ENCODE measurements around the gene PACSIN2. TPM values are rescaled to one million over a fixed set of nuclear protein-coding genes. Genes with fewer than 3 reads are reported as not detected.
"Not testable (repeated sequence)": the region's sequence is repeated elsewhere in the genome, so short reads cannot be mapped to it uniquely, and the experiment has no call there.

PACSIN2 gene
- total RNA-seq, 2 donors from 2014 or later = 191 to 219 TPM

GRCh38 chr22:42920101-42920820 lies 94.7 kb downstream of the PACSIN2 start:
- ATAC-seq (no peak), DNase-seq (no peak)
- intact Hi-C loops (cut with DNase I, micrococcal nuclease) = no loop called here

GRCh38 chr22:42919199-42919598 lies 95.8 kb downstream of the PACSIN2 start:
- DNase-seq (no peak), ATAC-seq (peak; percentile 27)
- intact Hi-C loops (cut with DNase I, micrococcal nuclease) = no loop called here

GRCh38 chr22:42918500-42918899 lies 96.4 kb downstream of the PACSIN2 start:
- ATAC-seq = no peak
- intact Hi-C loops (cut with DNase I, micrococcal nuclease) = no loop called here
- no peak for DNase-seq

GRCh38 chr22:42917358-42917757 lies 97.6 kb downstream of the PACSIN2 start:
- intact Hi-C loops (cut with DNase I, micrococcal nuclease); ATAC-seq; DNase-seq: not testable (repeated sequence)

- intact Hi-C loops (cut with DNase I, micrococcal nuclease) = no loop called here
- ATAC-seq = no peak
- DNase-seq = no peak
Observed at GRCh38 chr22:42915980-42916765, 98.8 kb downstream of the PACSIN2 start.

- ATAC-seq = no peak
- intact Hi-C loops (cut with DNase I, micrococcal nuclease) = no loop called here
- no peak for DNase-seq
Observed at GRCh38 chr22:42914511-42915076, 100.4 kb downstream of the PACSIN2 start.

GRCh38 chr22:42913874-42914510 lies 101.0 kb downstream of the PACSIN2 start:
- no peak for DNase-seq
- intact Hi-C loops (cut with DNase I, micrococcal nuclease) = no loop called here
- ATAC-seq = peak; percentile 90

GRCh38 chr22:42912059-42912458 lies 102.9 kb downstream of the PACSIN2 start:
- DNase-seq = no peak
- intact Hi-C loops (cut with DNase I, micrococcal nuclease) = no loop called here
- ATAC-seq = no peak

- intact Hi-C loops (cut with DNase I, micrococcal nuclease) = no loop called here
Observed at GRCh38 chr22:42910221-42910942, 104.6 kb downstream of the PACSIN2 start.

GRCh38 chr22:42909363-42910058 lies 105.4 kb downstream of the PACSIN2 start:
- DNase-seq (no peak), ATAC-seq (no peak)
- intact Hi-C loops (cut with DNase I, micrococcal nuclease) = no loop called here

More at GRCh38 chr22:42910221-42910942, 104.6 kb downstream of the PACSIN2 start:
- ATAC-seq = no peak
- no peak for DNase-seq

GRCh38 chr22:42908374-42908746 lies 106.6 kb downstream of the PACSIN2 start:
- no peak for DNase-seq
- ATAC-seq = no peak
- intact Hi-C loops (cut with DNase I, micrococcal nuclease) = no loop called here

- no peak for DNase-seq
- no peak for ATAC-seq
- intact Hi-C loops (cut with DNase I, micrococcal nuclease) = no loop called here
Observed at GRCh38 chr22:42907404-42908373, 107.3 kb downstream of the PACSIN2 start.

GRCh38 chr22:42906605-42907348 lies 108.2 kb downstream of the PACSIN2 start:
- intact Hi-C loops (cut with DNase I, micrococcal nuclease) = no loop called here
- ATAC-seq (no peak), DNase-seq (no peak)

- intact Hi-C loops (cut with DNase I, micrococcal nuclease) = no loop called here
- ATAC-seq = peak; percentile 76
- peak; percentile 66 to 72 for DNase-seq
Observed at GRCh38 chr22:42905702-42906183, 109.2 kb downstream of the PACSIN2 start.

- intact Hi-C loops (cut with DNase I, micrococcal nuclease) = no loop called here
- peak; percentile 9 for ATAC-seq
- DNase-seq = no peak
Observed at GRCh38 chr22:42905217-42905616, 109.7 kb downstream of the PACSIN2 start.

GRCh38 chr22:42904050-42904449 lies 110.9 kb downstream of the PACSIN2 start:
- intact Hi-C loops (cut with DNase I, micrococcal nuclease) = no loop called here
- ATAC-seq (no peak), DNase-seq (no peak)

Data from left colon (tissue), 2 donors.